KG1 (cell line): ENCODE data around the gene DLGAP4.

ENCODE experiments used
- DNase-seq: peaks from one replicate; lab custom pipeline; 2025; lab: John Stamatoyannopoulos, UW

The DLGAP4 gene

DNA sequence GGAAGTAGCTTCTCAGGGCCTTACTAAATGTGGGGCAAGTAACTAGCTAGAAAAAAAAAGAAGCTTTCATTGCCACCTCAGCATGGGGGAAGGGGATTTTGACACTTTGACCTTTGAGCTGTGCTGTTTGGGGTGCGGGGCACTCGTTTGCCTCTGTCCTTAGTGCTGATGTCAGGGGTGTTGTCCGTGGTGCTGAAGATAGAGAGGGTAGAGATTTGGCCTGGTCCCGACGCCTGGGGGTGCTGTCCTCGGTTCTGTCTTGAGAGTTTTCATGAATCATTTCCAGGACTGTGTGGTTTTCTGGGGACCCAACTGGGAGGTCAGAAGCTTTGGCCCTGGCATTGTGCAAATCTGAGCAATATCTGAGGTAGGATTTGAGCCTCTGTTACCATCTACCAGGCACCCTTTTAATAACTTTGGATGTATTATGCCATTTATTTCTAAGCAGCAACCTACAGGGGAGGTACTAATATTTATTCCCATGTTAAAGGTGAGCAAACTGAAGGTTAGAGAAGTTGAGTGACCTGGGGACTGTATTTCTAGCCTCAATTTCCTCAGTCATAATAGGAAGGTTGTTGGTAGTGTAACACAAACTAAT, 78.0 kb downstream of the DLGAP4 start:
- peak; percentile 28 for DNase-seq

DNA sequence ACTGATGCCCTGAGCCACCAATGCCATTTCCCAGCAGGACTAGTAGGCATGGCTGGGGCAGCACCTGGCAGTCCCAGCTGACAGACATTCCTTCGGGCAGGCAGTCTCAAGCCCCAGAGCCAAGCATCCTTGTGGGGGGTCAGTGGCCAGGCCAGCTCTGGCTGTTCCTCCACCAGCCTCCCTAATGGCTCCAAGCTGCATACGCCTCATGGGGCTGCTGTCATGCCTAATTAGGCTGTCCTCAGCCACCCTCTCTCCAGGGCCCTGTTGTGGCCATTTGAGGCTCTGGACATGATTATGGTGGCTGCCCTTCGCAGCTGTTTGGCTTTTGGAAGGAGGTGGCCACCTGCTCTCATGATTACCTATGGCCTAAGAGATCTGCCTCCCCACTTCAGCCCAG, 79.4 kb downstream of the DLGAP4 start:
- DNase-seq = no peak

DNA sequence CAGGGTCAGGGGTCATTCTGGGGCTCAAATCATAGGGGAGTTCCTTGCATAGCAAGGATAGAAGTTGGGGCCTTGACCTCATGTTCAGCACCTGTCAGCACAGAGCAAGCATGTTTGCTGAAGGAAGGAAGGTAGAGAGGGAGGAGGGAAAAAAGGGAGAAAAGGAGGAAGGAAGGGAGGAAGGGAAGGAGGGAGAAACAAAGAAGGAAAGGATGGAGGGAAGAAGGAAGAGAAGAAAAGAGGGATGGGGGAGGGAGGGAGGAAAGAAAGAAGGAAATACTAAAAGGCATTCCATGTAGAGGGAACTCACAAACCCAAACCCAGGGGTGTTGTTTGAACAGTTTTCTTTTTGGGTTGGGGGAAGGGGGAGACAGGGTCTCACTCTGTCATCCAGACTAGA, 80.1 kb downstream of the DLGAP4 start:
- no peak for DNase-seq

DNA sequence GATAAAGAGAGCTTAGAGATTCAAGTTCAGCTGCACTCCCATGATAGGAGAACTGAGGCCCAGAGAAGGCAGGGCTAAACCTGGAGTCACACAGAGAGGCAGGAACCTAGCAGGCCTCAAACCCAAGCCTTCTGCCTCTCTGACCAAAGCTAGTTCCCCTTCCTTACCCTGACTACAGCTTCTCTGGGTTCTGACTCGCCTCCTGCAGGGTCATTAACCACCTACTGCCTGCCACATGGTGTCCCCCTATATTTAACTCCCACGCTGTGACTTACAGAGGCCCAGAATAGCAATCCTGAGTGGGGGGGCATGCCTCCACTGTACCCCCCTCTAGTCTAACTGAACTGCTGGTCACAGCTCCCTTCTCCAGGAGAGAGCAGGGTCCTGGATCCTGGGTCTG, 84.1 kb downstream of the DLGAP4 start:
- DNase-seq = no peak

DNA sequence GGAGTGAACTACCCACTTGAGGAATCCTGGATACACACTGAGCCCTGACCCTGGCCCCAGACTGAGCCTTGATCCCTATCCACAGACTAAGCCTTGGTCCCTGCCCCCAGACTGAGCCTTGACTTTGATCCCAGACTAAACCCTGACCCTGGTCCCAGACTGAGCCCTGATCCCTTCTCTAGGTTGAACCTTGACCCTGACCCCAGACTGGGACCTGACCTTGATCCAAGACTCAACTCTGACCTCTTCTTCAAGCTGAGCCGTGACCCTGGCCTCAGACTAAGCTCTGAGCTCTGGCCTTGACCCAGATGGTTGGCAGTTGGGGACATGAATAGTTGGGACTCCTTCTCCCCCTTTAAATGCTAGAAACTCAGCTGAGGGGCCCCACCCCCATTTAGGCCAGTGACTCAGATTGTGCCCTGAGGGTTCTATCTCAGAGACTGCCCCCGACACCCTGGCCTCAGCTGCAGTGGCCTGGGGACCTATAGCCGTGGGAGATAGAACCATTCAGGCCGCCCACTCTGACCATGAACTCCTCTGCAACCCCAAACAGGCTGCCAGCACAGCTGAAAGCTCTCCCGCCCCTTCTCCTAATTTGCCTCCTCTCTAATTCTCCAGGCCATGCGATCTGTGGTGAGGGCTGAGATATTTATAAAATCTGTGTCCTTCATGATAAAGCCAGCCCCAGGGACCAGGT, 84.7 kb downstream of the DLGAP4 start:
- DNase-seq = no peak

DNA sequence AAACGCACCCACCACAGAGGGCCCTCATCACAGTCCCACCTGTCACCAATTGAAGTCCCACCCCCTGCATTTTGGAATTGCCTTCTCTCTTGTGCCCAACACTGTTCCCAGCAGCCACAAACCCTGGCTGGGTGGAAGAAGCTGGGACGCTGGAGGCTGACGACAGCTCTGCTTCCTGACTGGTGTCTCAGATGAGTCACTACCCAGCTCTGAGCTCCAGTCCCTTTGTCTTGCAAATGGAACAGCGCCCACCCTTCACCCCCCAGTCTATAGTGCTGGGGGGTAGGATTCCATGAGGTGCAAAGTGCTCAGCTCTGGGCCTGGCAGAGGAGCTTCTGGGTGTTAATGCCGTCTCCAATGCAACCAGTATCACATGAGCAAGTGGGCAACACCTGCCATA, 85.3 kb downstream of the DLGAP4 start:
- no peak for DNase-seq

DNA sequence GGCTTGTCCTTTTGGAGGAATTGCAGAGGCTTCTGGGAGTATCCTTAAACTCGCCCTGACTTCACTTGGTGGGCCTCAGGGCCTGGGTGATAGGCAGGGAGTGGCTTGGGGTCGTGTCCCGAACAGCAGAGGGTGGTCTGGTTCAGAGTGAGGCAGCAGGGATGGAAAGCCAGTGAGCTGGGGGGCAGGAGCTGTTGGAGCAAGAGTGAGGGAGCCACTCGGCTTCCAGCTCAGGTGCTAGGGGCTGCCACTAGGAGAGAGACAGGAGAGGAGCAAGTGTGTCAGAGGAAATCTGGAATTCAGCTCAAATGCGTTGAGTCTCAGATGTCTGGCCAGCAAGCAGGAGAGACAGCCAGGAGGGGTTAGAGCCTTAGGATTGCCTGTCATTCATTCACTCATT, 85.8 kb downstream of the DLGAP4 start:
- DNase-seq = no peak

DNA sequence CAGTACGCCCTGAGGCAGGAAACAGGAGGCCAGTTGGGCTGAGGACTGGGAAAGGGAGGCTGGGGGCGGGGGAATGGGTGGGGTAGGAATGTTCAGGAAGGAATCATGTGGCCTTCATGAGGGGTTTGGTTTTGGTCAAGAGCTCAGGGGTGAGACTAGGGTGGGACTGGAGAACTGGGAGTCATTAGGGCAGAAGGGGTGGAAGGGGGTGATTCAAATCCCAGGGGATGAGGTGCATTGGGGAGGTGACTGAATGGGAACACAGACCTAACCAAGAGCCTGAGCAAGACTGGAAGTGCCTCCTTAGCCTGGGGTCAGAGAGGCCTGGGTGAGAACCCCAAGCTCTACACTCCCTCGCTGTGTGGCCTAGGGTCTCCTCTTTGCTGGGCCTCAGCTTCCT, 86.8 kb downstream of the DLGAP4 start:
- no peak for DNase-seq

DNA sequence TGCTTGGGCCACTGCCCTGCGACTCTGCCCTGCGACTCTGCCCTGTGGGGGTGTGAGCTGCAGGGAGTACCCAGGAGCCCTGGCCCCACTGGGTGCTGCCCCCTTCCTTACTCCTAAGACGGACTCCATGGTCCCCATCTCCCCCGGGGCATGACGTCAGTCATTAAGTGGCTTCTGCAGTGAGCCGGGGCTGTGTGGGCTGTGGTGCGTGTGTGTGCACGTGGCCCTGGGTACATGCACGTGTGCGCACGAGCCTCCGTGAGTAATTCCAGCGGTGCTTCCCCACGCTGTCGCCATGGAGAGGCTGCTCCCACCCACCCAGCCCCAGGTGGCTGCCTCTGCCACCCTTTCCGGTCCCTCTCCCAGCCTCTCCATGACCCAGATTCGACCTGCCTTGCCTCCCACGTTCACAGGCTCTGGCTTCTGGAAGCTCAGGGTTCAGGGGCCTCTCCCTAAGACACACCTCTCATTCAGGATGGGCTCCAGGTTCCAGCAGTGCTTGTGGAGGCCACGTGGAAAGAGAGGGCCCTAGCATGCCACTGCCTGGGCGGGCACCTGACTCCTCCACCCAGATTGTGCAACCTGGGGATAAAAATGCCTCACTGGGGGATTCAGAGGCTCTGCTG, 88.3 kb downstream of the DLGAP4 start:
- DNase-seq = no peak

DNA sequence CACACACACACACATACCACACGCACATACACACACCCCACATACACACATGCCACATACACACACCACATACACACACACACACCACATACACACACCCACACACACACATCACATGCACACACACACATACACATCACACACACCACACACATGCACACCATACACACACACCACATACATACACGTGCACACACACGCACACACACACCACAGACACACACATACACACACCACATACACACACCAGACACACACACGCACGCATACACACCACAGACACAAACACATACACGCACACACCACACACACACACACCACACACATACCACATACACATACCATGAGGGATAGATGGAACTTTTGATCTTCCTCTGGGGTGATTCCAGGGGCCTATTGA, 90.2 kb downstream of the DLGAP4 start:
- DNase-seq = no peak

DNA sequence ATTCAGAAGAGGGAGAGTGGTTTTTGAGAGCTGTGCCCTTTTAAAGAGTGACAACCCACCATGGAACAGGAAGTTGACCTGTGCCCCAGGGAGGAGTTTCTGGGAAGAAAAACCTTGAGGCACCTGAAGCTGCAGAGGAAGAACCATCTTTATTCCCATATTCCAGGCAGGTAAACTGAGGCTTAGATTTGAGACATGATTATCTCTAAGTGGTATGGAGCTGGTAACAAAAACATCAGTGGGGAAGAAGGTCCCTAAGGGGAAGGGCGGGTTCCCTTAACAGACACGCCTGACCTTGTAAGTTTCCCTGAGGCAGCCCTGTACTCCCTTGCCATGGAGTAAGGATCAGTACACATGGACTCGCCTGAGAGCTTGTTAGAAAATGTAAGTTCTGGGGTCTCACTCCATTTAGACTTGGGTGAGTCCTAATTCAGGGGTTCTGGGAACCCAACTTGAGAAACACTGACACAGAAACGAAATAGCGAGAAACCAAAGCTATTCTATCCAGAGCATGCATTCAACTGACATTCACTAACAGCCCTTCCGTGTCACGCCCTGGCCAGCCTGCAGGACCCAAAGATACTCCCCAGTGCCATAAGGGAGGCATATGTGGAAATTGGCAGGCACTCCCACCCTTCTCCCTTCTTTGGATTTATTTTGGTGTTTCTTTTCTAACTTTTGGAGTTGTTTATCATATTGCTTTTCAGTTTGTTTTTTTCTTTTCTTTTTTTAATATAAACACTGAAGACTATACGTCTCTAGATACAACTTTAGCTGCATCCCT, 90.9 kb downstream of the DLGAP4 start:
- DNase-seq = no peak

DNA sequence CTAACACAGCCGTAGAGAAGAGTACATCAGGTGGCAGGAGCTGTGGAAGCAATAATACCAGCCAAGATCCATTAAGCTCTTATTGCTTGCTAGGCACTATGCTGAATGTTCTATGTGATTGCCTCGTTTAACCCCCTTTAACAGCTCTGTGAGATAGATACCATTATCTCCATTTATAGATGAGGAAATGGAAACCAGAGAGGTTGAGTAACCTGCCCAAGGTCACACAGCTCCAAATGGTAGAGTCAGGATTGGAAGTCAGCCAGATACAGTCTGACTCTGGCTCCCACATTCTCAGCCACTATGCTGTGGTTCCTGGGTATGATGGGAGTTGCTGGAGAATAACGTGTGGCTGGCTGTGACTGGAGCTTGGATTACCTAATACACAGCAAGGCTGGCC, 92.4 kb downstream of the DLGAP4 start:
- DNase-seq = no peak

DNA sequence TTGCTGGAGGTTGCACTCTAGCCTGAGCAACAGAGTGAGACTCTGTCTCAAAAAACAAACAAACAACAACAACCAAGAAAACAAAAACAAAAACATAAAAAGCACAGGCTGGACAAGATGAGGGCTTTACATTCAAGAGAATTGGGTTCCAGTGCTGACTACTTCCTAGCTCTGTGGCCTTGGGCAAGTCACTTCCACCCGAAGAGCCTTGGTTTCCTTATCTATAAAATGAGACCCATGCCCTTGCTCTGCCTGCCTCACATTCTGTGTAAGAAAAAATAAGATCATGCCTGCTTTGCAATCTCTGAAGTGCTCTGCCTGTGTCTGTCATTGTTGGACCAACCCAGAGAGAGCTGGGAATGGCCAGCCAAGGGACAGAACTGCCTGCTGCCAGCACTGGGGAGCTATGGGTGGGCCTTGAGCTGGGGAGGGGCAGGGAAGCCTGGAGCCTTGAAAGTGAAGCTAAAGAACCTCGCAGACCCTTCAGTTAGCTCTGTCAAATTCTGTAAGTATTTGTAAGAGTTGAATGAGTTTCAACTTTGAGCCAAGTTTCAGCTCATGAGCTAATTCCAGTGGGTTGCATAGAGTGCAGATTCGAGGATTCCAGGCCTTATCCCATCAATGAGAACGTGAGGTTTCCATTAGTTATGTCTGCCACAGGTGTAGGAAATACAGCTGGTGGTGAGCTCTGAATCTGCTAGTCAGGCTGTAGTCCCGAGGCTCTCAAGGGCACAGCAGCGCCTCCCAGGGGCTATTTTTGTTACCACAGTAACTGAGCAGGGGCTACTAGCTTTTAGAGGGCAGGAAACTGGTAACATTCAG, 93.2 kb downstream of the DLGAP4 start:
- DNase-seq = no peak

DNA sequence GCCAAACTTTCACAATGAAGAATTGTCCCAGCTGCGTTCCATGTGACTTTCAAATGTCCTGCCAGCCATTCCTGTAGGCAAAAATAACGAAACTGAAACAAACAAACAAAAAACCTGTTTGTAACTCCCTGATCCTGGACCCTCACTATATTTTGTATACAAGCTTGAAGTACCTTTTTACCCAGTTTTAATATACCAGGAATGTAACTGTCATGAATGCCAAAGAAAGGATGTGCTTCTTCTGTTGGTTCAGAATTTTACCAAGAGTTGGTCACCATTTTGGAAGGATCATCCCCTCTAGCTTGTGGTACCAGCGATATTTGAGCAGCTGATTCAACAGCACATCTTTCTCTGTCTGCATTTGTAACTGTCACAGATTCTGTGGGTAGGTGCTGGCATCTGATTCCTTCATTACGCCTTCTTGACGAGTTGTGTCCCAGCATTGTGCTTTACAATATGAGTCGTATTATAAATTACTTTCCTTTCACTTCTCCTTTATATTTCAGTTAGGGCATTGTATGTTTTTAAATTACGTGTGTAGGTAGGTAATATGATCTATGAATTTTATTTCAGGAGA, 93.9 kb downstream of the DLGAP4 start:
- no peak for DNase-seq

DNA sequence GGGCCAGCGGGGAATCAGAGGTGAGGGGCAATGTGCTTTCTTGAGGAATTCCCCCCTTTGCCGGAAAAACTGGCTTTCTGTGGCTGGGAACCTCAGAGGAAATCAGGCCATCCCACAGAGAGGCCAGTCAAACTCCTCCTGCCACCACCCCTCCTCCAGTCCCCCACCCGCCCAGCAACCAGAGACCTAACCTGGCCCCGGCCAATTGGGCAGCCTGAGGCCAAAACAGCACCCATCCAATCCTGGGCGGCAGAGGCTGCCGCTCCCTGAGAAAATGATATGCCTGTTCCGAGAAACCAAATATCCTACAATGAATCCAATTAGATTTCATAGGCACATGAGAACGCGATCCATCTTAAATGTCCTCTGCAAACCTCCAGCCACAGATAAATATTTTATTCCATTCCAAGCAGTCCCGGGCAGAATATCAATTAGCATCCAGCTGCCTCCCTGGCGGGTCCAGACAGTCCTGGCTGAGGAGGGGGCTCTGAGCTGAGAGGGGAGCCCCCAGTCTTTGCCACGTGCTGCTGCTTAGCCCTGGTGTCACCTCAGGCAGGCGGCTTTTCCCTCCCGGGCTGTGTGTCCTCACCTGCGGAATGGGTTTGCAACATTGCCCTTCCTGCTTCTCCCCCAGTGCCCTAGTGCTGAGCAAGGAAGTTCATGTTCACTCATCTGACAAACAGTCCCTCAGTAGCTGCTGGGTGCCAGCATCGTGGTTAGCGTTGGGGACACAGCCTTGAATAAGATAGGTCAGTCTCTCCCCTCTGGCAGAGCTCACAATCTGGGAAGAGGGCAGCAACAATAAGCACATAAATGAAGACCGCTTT, 95.0 kb downstream of the DLGAP4 start:
- no peak for DNase-seq

DNA sequence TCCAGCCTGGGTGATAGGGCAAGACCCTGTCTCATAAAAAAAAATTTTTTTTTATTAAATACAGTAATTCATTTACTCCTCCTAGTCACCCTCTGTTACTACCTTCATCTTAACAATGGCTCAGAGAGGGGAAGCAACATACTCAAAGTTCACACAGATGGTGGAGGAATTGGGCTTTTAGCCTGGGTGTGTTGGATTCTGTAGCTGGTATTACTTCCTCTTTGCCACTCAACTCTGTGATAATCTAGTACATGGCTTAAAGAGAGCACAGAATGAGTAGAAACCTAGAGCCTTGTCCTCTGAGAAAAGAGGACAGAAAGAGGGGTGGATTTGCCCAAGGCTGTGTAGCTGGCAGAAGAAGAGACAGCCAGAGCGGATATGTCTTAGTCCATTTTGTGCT, 96.6 kb downstream of the DLGAP4 start:
- no peak for DNase-seq

DNA sequence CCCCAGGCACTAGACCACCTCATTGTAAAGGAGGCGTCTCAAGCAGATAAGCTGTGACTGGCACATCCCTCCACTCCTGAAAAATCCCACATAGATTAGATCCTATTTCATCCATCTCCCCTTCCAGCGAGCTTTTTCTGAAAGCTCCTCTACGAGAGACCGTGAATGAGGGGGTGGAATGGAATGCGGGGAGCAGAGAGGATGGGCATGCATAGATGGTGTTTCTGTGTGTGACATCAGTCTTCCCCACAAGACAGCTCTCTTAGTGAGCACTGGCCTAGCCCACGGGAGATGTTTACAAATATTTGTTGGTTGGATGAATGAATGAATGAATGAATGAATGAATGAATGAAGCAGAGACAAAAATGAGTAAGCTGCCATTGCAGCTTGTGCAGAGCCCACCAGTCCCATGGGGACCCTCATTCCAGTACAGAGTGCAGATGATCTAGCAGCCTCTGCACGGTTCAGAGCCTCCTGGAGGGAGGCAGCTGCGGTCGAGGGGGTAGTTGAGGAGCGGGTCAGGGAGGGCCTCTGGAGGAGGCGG, 98.4 kb downstream of the DLGAP4 start:
- DNase-seq = no peak

DNA sequence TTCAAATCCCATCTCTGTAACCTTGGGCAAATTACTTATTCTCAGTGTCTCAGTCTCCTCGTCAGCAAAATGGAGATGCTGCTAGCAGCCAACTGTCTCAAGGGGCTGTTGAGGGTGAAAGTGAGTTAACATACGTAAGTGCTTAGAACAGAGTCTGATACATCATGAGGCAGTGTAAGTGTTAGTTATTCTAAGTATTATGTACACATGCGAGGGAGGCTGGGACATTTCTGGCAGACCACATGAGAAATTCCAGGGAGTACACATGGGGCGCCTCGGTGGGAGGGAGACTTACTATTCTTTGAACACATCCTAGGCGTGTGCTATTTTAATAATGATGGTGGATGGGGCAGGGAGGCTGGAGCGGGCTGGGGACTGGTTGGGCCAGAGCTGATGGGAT, 99.1 kb downstream of the DLGAP4 start:
- DNase-seq = no peak

DNA sequence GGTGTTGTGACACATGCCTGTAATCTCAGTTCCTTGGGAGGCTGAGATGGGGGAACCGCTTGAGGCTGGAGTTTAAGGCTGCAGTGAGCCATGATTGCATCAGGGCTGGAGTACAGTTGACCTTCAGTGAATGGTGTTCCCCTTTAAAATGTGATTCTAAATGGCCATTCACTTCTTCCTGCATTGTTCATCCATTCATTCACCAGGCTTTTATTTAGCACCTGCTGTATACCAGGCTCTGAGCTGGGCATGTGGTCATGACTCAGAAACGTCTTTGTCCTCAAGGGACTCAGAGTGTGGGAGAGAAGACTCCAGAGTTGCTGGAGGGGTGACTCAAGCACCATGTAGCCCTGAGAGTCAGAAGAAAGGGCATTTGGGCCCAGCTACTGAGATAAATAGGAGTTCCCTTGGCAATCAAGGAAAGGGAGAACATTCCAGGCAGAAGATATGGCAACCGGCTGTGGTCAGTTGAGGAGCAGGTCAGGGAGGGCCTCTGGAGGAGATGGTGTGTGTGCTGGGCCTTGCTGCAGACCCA, 101.1 kb downstream of the DLGAP4 start:
- DNase-seq = no peak

DNA sequence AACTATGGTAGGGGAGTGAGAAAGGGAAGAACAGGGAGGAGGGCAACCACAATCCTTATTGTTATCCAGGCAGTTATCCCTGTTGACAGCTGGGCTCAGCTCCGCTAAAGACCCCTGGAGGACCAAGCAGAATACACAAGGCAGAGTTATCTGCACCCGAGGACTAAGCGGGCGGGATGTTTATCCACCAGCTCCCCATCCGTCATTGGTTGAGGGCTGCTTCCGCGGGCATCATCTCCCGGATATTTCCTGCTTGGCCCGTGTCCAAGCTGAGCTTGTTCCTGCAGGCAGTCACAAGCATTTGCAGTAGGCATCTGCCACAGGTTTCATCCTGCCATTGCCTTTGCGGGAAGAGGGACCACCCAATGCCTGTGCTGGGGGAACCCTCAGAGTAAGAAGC, 102.1 kb downstream of the DLGAP4 start:
- DNase-seq = no peak
